OCI-LY1 (cell line): ENCODE results near the gene MEIKIN.

Source experiments
- H2AFZ ChIP-seq: fragments of 200-600 bp; sonication (generic), shearing (Covaris generic); 2 replicates; pipeline ENCODE4 v1.6.0; 2014; ENCODE audit warnings: antibody characterized with exemption, mild to moderate bottlenecking, low read length
- H3F3A ChIP-seq: fragments of 200-600 bp; sonication (generic), shearing (Covaris generic); 2 replicates; pipeline ENCODE4 v1.6.0; 2014; ENCODE audit warnings: mild to moderate bottlenecking, antibody characterized with exemption, low read length, moderate library complexity; ENCODE audit not compliant: insufficient read depth
- H3K27ac ChIP-seq: fragments of 200-600 bp; sonication (generic); 2 replicates; pipeline ENCODE4 v1.5.1; 2014; ENCODE audit warnings: low read length, mixed run types, mild to moderate bottlenecking, low read depth; ENCODE audit not compliant: poor library complexity, severe bottlenecking
- H3K27me3 ChIP-seq: fragments of 200-600 bp; sonication (generic); 2 replicates; pipeline ENCODE4 v1.6.0; 2014; ENCODE audit warnings: antibody characterized with exemption, mild to moderate bottlenecking, low read length, moderate library complexity; ENCODE audit not compliant: insufficient read depth
- H3K36me3 ChIP-seq: fragments of 200-600 bp; sonication (generic); 2 replicates; pipeline ENCODE4 v1.6.1; 2014; ENCODE audit warnings: mild to moderate bottlenecking, antibody characterized with exemption, low read length, moderate library complexity, mixed read lengths; ENCODE audit not compliant: insufficient read depth
- H3K4me1 ChIP-seq: fragments of 200-600 bp; sonication (generic); 2 replicates; pipeline ENCODE4 v1.5.1; 2014; ENCODE audit warnings: mild to moderate bottlenecking, low read length, moderate library complexity; ENCODE audit not compliant: insufficient read depth, severe bottlenecking
- H3K4me2 ChIP-seq: fragments of 200-600 bp; sonication (generic), shearing (Covaris generic); 2 replicates; pipeline ENCODE4 v1.6.1; 2014; ENCODE audit warnings: low read length
- H3K4me3 ChIP-seq: fragments of 200-600 bp; sonication (generic); 2 replicates; pipeline ENCODE4 v1.5.1; 2014; ENCODE audit warnings: low read length, low read depth, mild to moderate bottlenecking, mixed read lengths; ENCODE audit not compliant: poor library complexity, severe bottlenecking
- H3K79me2 ChIP-seq: fragments of 200-600 bp; shearing (Covaris generic); 2 replicates; pipeline ENCODE4 v1.6.1; 2016; ENCODE audit warnings: mixed run types, low read length, mixed read lengths; ENCODE audit not compliant: insufficient read depth
- H3K9ac ChIP-seq: fragments of 200-600 bp; sonication (generic), shearing (Covaris generic); 2 replicates; pipeline ENCODE4 v1.6.1; 2014; ENCODE audit warnings: mild to moderate bottlenecking, low read length, mixed read lengths
- H3K9me2 ChIP-seq: fragments of 200-600 bp; sonication (generic), shearing (Covaris generic); 2 replicates; pipeline ENCODE4 v1.6.1; 2014; ENCODE audit warnings: low read depth, mild to moderate bottlenecking, low read length, mixed read lengths
- H3K9me3 ChIP-seq: fragments of 200-600 bp; shearing (Covaris generic); 2 replicates; pipeline ENCODE4 v1.6.1; 2014; ENCODE audit warnings: low read length, mixed read lengths
- H4K20me1 ChIP-seq: fragments of 200-600 bp; sonication (generic), shearing (Covaris generic); 2 replicates; pipeline ENCODE4 v1.6.0; 2016; ENCODE audit warnings: mild to moderate bottlenecking, low read length; ENCODE audit not compliant: insufficient read depth
- CTCF ChIP-seq: fragments of 200-600 bp; sonication (generic), shearing (Covaris generic); IDR thresholded peaks from 2 replicates; pipeline ENCODE4 v1.5.1; 2017; ENCODE audit warnings: mild to moderate bottlenecking, antibody characterized with exemption, low read length, moderate library complexity, mixed read lengths
- EZH2 ChIP-seq: fragments of 200-600 bp; sonication (generic), shearing (Covaris generic); IDR thresholded peaks from 2 replicates; pipeline ENCODE4 v1.8.0; 2017; ENCODE audit warnings: borderline replicate concordance, mixed run types, mild to moderate bottlenecking, antibody characterized with exemption, low read length, moderate library complexity, mixed read lengths

The MEIKIN gene

DNA sequence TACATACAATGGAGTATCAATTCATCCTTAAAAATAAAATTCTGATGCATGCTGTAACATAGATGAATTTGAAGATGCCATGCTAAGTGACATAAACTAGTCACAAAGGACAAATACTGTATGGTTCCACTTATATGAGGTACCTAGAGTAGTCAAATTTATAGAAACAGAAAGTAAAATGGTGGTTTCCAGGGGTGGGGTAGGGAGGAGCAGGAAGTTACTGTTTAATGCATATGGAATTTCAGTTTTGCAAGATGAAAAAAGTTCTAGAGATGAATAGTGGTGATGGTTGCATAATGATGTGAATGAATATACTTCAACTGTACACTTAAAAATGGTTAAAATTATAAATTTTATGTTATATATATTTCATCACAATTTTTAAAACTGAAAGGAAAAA lies 91.3 kb downstream of the MEIKIN start:
- no peak overlapping the region for H2AFZ ChIP-seq
- TF ChIP-seq CTCF (no peak), EZH2 (no peak)
- H4K20me1 ChIP-seq: no peaks in the 10 kb centered on the region
- H3K9me3 ChIP-seq: no peaks in the 10 kb centered on the region
- H3K9me2 ChIP-seq: no peaks in the 10 kb centered on the region; the same call in 1 of the 2 replicates
- H3K79me2 ChIP-seq: no peaks in the 10 kb centered on the region
- no peaks in the 10 kb centered on the region for H3K36me3 ChIP-seq
- no peaks in the 10 kb centered on the region for H3K4me1 ChIP-seq
- H3K9ac ChIP-seq: no peak overlapping the region
- H3F3A ChIP-seq: no peaks in the 10 kb centered on the region
- no peak overlapping the region for H3K27ac ChIP-seq
- no peak overlapping the region for H3K4me3 ChIP-seq
- H3K27me3 ChIP-seq: no peaks in the 10 kb centered on the region; the same call in 1 of the 2 replicates
- H3K4me2 ChIP-seq: no peak overlapping the region

GRCh38 chr5:131848662-131849061 lies 96.8 kb downstream of the MEIKIN start:
- no peaks in the 10 kb centered on the region for H3K27me3 ChIP-seq
- H4K20me1 ChIP-seq: no peaks in the 10 kb centered on the region
- H3K79me2 ChIP-seq: no peaks in the 10 kb centered on the region
- no peaks in the 10 kb centered on the region for H3K36me3 ChIP-seq
- peaks cover 18% of the 10 kb centered on the region; the same call in 1 of the 2 replicates for H3K9me3 ChIP-seq
- no peak overlapping the region for H2AFZ ChIP-seq
- H3K9ac ChIP-seq: no peak overlapping the region
- no peaks in the 10 kb centered on the region for H3K4me1 ChIP-seq
- H3K4me3 ChIP-seq: no peak overlapping the region
- no peaks in the 10 kb centered on the region for H3F3A ChIP-seq
- TF ChIP-seq EZH2: no peak
- no peak for TF ChIP-seq CTCF
- no peak overlapping the region for H3K4me2 ChIP-seq
- no peak overlapping the region for H3K27ac ChIP-seq
- no peaks in the 10 kb centered on the region; the same call in 1 of the 2 replicates for H3K9me2 ChIP-seq

GRCh38 chr5:131846536-131846935 lies 98.9 kb downstream of the MEIKIN start:
- no peak overlapping the region for H3K4me3 ChIP-seq
- H3K36me3 ChIP-seq: no peaks in the 10 kb centered on the region
- H3K4me1 ChIP-seq: no peaks in the 10 kb centered on the region
- peaks cover 18% of the 10 kb centered on the region; the same call in 1 of the 2 replicates for H3K9me3 ChIP-seq
- H3K9ac ChIP-seq: no peak overlapping the region
- H2AFZ ChIP-seq: no peak overlapping the region
- no peaks in the 10 kb centered on the region for H3K79me2 ChIP-seq
- H3K4me2 ChIP-seq: no peak overlapping the region
- no peak for TF ChIP-seq CTCF
- TF ChIP-seq EZH2: no peak
- H3K27me3 ChIP-seq: no peaks in the 10 kb centered on the region
- no peak overlapping the region for H3K27ac ChIP-seq
- H4K20me1 ChIP-seq: no peaks in the 10 kb centered on the region
- no peaks in the 10 kb centered on the region for H3F3A ChIP-seq
- no peaks in the 10 kb centered on the region for H3K9me2 ChIP-seq
